Neuronal stem cell (in vitro differentiated cells): ENCODE results near the gene SMC1A. TPM values are rescaled to one million over a fixed set of nuclear protein-coding genes. Genes with fewer than 3 reads are reported as not detected.
"Not testable (repeated sequence)": the region's sequence is repeated elsewhere in the genome, so short reads cannot be mapped to it uniquely, and the experiment has no call there.

Experiments used
- DNase-seq: peaks from one replicate; pipeline ENCODE4 v3.0.0-alpha.2; 2013; ENCODE audit warnings: low spot score
- H2AFZ ChIP-seq: one replicate; pipeline ENCODE4 v1.6.1; 2013; ENCODE audit warnings: mild to moderate bottlenecking, low read length, inconsistent platforms
- H2AK5ac ChIP-seq: 2 replicates; pipeline ENCODE4 v1.6.1; 2013; ENCODE audit warnings: low read depth, mild to moderate bottlenecking, inconsistent platforms, low read length, moderate library complexity, mixed read lengths
- H2BK120ac ChIP-seq: 2 replicates; pipeline ENCODE4 v1.6.1; 2013; ENCODE audit warnings: low read depth, mild to moderate bottlenecking, inconsistent platforms, low read length, moderate library complexity, mixed read lengths
- H2BK12ac ChIP-seq: one replicate; pipeline ENCODE4 v1.6.1; 2013; ENCODE audit warnings: low read length, inconsistent platforms
- H2BK15ac ChIP-seq: 2 replicates; pipeline ENCODE4 v1.6.1; 2013; ENCODE audit warnings: mild to moderate bottlenecking, low read length, inconsistent platforms, mixed read lengths
- H2BK5ac ChIP-seq: one replicate; pipeline ENCODE4 v1.6.1; 2013; ENCODE audit warnings: inconsistent platforms, mild to moderate bottlenecking, low read length, moderate library complexity
- H3K14ac ChIP-seq: one replicate; pipeline ENCODE4 v1.6.1; 2013; ENCODE audit warnings: low read length, inconsistent platforms
- H3K18ac ChIP-seq: 2 replicates; pipeline ENCODE4 v1.6.1; 2013; ENCODE audit warnings: low read length, inconsistent platforms
- H3K23ac ChIP-seq: 2 replicates; pipeline ENCODE4 v1.6.1; 2013; ENCODE audit warnings: low read depth, mild to moderate bottlenecking, mixed read lengths, low read length, inconsistent platforms; ENCODE audit not compliant: poor library complexity
- H3K27ac ChIP-seq: replicated peaks from 3 replicates; pipeline ENCODE4 v1.5.1; 2013; ENCODE audit warnings: low read length, inconsistent platforms
- H3K27me3 ChIP-seq, 3 experiments: 2 replicates each; pipeline ENCODE4 v1.6.1; 2013; ENCODE audit warnings: low read length in 3 of 3, mild to moderate bottlenecking in 2 of 3, inconsistent platforms in 1 of 3, low read depth in 1 of 3, mixed read lengths in 1 of 3, moderate library complexity in 1 of 3; ENCODE audit not compliant: control insufficient read depth in 3 of 3, insufficient read depth in 3 of 3
- H3K36me3 ChIP-seq, 2 donors: replicated peaks in 1 of 2; 2 replicates each; pipeline ENCODE4 v1.6.1; 2013; ENCODE audit warnings: low read length in 2 of 2; ENCODE audit not compliant: control insufficient read depth in 2 of 2, insufficient read depth in 2 of 2
- H3K4ac ChIP-seq: 2 replicates; pipeline ENCODE4 v1.6.1; 2013; ENCODE audit warnings: inconsistent platforms, mild to moderate bottlenecking, low read length, moderate library complexity
- H3K4me1 ChIP-seq, 2 donors: 1 replicate in 1 of 2; 2 replicates in 1 of 2; pipeline ENCODE4 v1.6.1; 2013; ENCODE audit warnings: low read length in 2 of 2, low read depth in 1 of 2; ENCODE audit not compliant: control insufficient read depth in 2 of 2, insufficient read depth in 1 of 2
- H3K4me2 ChIP-seq: one replicate; pipeline ENCODE4 v1.6.1; 2013; ENCODE audit warnings: mild to moderate bottlenecking, low read length, inconsistent platforms; ENCODE audit not compliant: insufficient read depth, poor library complexity, severe bottlenecking
- H3K4me3 ChIP-seq, 2 donors: 2 replicates each; pipeline ENCODE4 v1.5.1; 2013; ENCODE audit warnings: low read length in 2 of 2, mild to moderate bottlenecking in 2 of 2, inconsistent platforms in 1 of 2, moderate library complexity in 1 of 2
- H3K79me1 ChIP-seq: one replicate; pipeline ENCODE4 v1.6.1; 2013; ENCODE audit warnings: low read depth, mild to moderate bottlenecking, inconsistent platforms, low read length, moderate library complexity
- H3K9ac ChIP-seq: one replicate; pipeline ENCODE4 v1.6.1; 2013; ENCODE audit warnings: mild to moderate bottlenecking, low read depth, low read length, inconsistent platforms; ENCODE audit not compliant: poor library complexity
- H3K9me3 ChIP-seq, 2 donors: replicated peaks in 1 of 2; 2 replicates each; pipeline versions ENCODE3 to v1.6.1; 2013; ENCODE audit warnings: low read length in 2 of 2, mild to moderate bottlenecking in 2 of 2, inconsistent platforms in 1 of 2, low read depth in 1 of 2, mixed read lengths in 1 of 2, moderate library complexity in 1 of 2; ENCODE audit not compliant: control insufficient read depth in 2 of 2, insufficient read depth in 1 of 2
- H4K8ac ChIP-seq: one replicate; pipeline ENCODE4 v1.6.1; 2013; ENCODE audit warnings: low read depth, mild to moderate bottlenecking, inconsistent platforms, low read length, moderate library complexity
- H4K91ac ChIP-seq: one replicate; pipeline ENCODE4 v1.6.1; 2013; ENCODE audit warnings: low read length, low read depth, mild to moderate bottlenecking, inconsistent platforms; ENCODE audit not compliant: poor library complexity
- WGBS, 2 donors: extraction: QIAGEN DNeasy Blood & Tissue Kit; methylation state at CpG; one replicate each; pipeline ENCODE4 v1.1.7; 2013; ENCODE audit warnings: missing lambda C conversion rate in 2 of 2, mixed read lengths in 1 of 2; ENCODE audit not compliant: insufficient read length in 2 of 2, insufficient replicate concordance in 1 of 2; ENCODE audit errors: extremely low coverage in 2 of 2; 5-methylcytosine and 5-hydroxymethylcytosine counted together
- polyA plus RNA-seq, 2 experiments: library from polyadenylated mRNA; stranded (reverse); fragments of 200-250 nt; gene quantifications; one replicate each; pipeline ENCODE4 v1.2.3, GENCODE V29; 2013

The SMC1A gene
- polyA plus RNA-seq (2013, experiment 1 of 2), result 53.4 TPM
- polyA plus RNA-seq (2013, experiment 2 of 2), result 50.4 TPM

GRCh38 chrX:53422086-53422860, at the start of gene SMC1A:
Gene SMC1A (minus strand): TSS chrX:53422654. CDS start chrX:53422600, 54 bp downstream.
- H3K4me1 ChIP-seq, result peaks cover 0 to 5% of the 10 kb centered on the region in 2 donors
- H3K18ac ChIP-seq, result peak within 1 kb of the TSS; percentile 87
- DNase-seq, result peak; percentile 91
- peak within 1 kb of the TSS; percentile 90 for H3K27ac ChIP-seq
- peaks cover 0 to 12% of the 10 kb centered on the region in 2 donors for H3K36me3 ChIP-seq
- peak within 1 kb of the TSS; percentile 90 for H2BK5ac ChIP-seq
- peak within 1 kb of the TSS; percentile 76 for H2AFZ ChIP-seq
- no peak within 1 kb of the TSS for H4K91ac ChIP-seq
- no peak within 1 kb of the TSS for H3K4ac ChIP-seq
- H2AK5ac ChIP-seq, result no peak within 1 kb of the TSS
- H3K9ac ChIP-seq, result peak within 1 kb of the TSS; percentile 84
- H2BK12ac ChIP-seq, result no peak within 1 kb of the TSS
- no peaks in the 10 kb centered on the region for H3K9me3 ChIP-seq
- peaks cover 3% of the 10 kb centered on the region for H3K79me1 ChIP-seq
- peak within 1 kb of the TSS; percentile 73 for H3K4me2 ChIP-seq
- no peak within 1 kb of the TSS for H4K8ac ChIP-seq
- no peaks in the 10 kb centered on the region for H3K27me3 ChIP-seq
- H2BK15ac ChIP-seq, result no peak within 1 kb of the TSS
- H3K4me3 ChIP-seq, result peak within 1 kb of the TSS; percentile 67 to 97
- H3K23ac ChIP-seq, result peak within 1 kb of the TSS; percentile 65
- H2BK120ac ChIP-seq, result no peak within 1 kb of the TSS
- WGBS, 2 donors, result no CpG with 5 or more reads among the region's 75 CpGs
- H3K14ac ChIP-seq, result no peak within 1 kb of the TSS

- no peak overlapping the region for H2AK5ac ChIP-seq
- no peak overlapping the region for H3K4me3 ChIP-seq
- no peak overlapping the region for H3K27ac ChIP-seq
- H3K14ac ChIP-seq, result no peak overlapping the region
- no peak overlapping the region for H2BK12ac ChIP-seq
- no peak overlapping the region for H3K18ac ChIP-seq
- H3K9ac ChIP-seq, result no peak overlapping the region
- H2AFZ ChIP-seq, result no peak overlapping the region
- no peak overlapping the region for H2BK5ac ChIP-seq
- no peaks in the 10 kb centered on the region for H3K4me1 ChIP-seq
- H4K8ac ChIP-seq, result no peak overlapping the region
- DNase-seq, result no peak
- H4K91ac ChIP-seq, result no peak overlapping the region
- no peaks in the 10 kb centered on the region for H3K36me3 ChIP-seq
- no peak overlapping the region for H3K23ac ChIP-seq
- no peak overlapping the region for H2BK120ac ChIP-seq
- no peaks in the 10 kb centered on the region for H3K79me1 ChIP-seq
- WGBS, 2 donors, result no CpG with 5 or more reads among the region's 3 CpGs
- H3K27me3 ChIP-seq, result no peaks in the 10 kb centered on the region
- no peaks in the 10 kb centered on the region for H3K9me3 ChIP-seq
- H2BK15ac ChIP-seq, result no peak overlapping the region
- H3K4me2 ChIP-seq, result no peak overlapping the region
- no peak overlapping the region for H3K4ac ChIP-seq
These were observed 48.9 kb upstream of the SMC1A start for GRCh38 chrX:53471346-53471745.

DNA sequence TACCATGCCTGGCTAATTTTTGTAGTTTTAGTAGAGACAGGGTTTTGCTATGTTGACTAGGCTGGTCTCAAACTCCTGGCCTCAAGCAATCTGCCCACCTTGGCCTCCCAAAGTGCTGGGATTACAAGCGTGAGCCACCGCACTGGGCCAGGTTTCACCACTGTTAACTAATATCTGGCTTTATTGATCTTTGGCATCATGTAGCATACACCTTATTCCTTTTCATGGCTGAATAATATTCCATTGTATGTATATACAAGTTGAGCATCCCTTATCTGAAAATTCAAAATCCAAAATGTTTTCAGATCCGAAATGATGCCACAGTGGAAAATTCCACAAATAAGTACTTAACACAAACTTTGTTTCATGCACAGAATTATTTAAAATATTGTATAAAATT, 46.2 kb upstream of the SMC1A start:
- H3K23ac ChIP-seq, H3K14ac ChIP-seq, H2BK5ac ChIP-seq, H4K91ac ChIP-seq, H3K9me3 ChIP-seq, H3K4ac ChIP-seq, H2BK120ac ChIP-seq, H3K36me3 ChIP-seq, H3K4me2 ChIP-seq, H2BK15ac ChIP-seq, H3K4me3 ChIP-seq, H3K4me1 ChIP-seq, H3K18ac ChIP-seq, H3K79me1 ChIP-seq, H3K9ac ChIP-seq, H3K27me3 ChIP-seq, H2AK5ac ChIP-seq, H4K8ac ChIP-seq, DNase-seq, H3K27ac ChIP-seq, H2BK12ac ChIP-seq, H2AFZ ChIP-seq: not testable (repeated sequence)
- WGBS, 2 donors, result no CpG with 5 or more reads among the region's 3 CpGs

- Histone ChIP-seq H3K14ac (no peak overlapping the region), H3K9me3 (no peaks in the 10 kb centered on the region), H3K27me3 (no peaks in the 10 kb centered on the region), H3K23ac (no peak overlapping the region), H3K36me3 (no peaks in the 10 kb centered on the region), H2BK120ac (no peak overlapping the region), H2AFZ (no peak overlapping the region), H3K4me2 (no peak overlapping the region), H3K18ac (no peak overlapping the region), H2AK5ac (no peak overlapping the region), H4K91ac (no peak overlapping the region), H3K4me1 (no peaks in the 10 kb centered on the region), H3K27ac (no peak overlapping the region), H3K79me1 (no peaks in the 10 kb centered on the region), H2BK5ac (no peak overlapping the region), H3K9ac (no peak overlapping the region), H4K8ac (no peak overlapping the region), H3K4me3 (no peak overlapping the region), H3K4ac (no peak overlapping the region), H2BK12ac (no peak overlapping the region), H2BK15ac (no peak overlapping the region)
- DNase-seq, result no peak
- WGBS, 2 donors, result no CpG with 5 or more reads among the region's 5 CpGs
These were observed 35.6 kb upstream of the SMC1A start for GRCh38 chrX:53458082-53458481.
